ENCODE data around the gene FTH1. TPM values are rescaled to one million over a fixed set of nuclear protein-coding genes. Genes with fewer than 3 reads are reported as not detected.

Gene FTH1
- polyA plus RNA-seq, 1 donor from 2014 or later, result 597 TPM

GRCh38 chr11:61971248-61972111, 4.0 kb upstream of the FTH1 start:
- Histone ChIP-seq H3K79me2 (replicated peaks; ENCODE audit: insufficient read depth, low read length) (peaks cover 5% of the 10 kb centered on the region), H3K9ac (ENCODE audit: low read length) (no peak overlapping the region), H3K4me2 (ENCODE audit: low read length) (no peak overlapping the region), H4K20me1 (ENCODE audit: insufficient read depth) (no peaks in the 10 kb centered on the region), H3K27me3 (ENCODE audit: insufficient read depth, low read depth, low read length) (no peaks in the 10 kb centered on the region), H3K27ac (ENCODE audit: low read length) (no peak overlapping the region), H3K9me3 (ENCODE audit: low read length) (no peaks in the 10 kb centered on the region), H3K36me3 (ENCODE audit: insufficient read depth, low read length) (no peaks in the 10 kb centered on the region), H3K4me3 (ENCODE audit: low read length) (no peak overlapping the region), H3K9me2 (ENCODE audit: insufficient read depth, low read length) (no peaks in the 10 kb centered on the region), H2AFZ (ENCODE audit: low read depth, low read length) (no peak overlapping the region), H3F3A (ENCODE audit: insufficient read depth, low read length, poor library complexity, severe bottlenecking) (no peaks in the 10 kb centered on the region)
- TF ChIP-seq MXI1 (conservative IDR thresholded peaks at IDR 0.05; ENCODE audit: poor library complexity, severe bottlenecking) (no peak), TAF1 (IDR thresholded peaks at IDR 0.05; ENCODE audit: low read depth) (no peak), SMC3 (conservative IDR thresholded peaks at IDR 0.05; ENCODE audit: poor library complexity) (no peak), EP300 (conservative IDR thresholded peaks at IDR 0.05; ENCODE audit: poor library complexity, severe bottlenecking) (no peak), RAD21 (conservative IDR thresholded peaks at IDR 0.05) (no peak), POLR2AphosphoS5 (IDR thresholded peaks at IDR 0.05) (no peak), EZH2 (IDR thresholded peaks at IDR 0.05; ENCODE audit: borderline replicate concordance, insufficient read depth, low read length, poor library complexity, severe bottlenecking) (no peak)
- TF ChIP-seq, protein P1, sequence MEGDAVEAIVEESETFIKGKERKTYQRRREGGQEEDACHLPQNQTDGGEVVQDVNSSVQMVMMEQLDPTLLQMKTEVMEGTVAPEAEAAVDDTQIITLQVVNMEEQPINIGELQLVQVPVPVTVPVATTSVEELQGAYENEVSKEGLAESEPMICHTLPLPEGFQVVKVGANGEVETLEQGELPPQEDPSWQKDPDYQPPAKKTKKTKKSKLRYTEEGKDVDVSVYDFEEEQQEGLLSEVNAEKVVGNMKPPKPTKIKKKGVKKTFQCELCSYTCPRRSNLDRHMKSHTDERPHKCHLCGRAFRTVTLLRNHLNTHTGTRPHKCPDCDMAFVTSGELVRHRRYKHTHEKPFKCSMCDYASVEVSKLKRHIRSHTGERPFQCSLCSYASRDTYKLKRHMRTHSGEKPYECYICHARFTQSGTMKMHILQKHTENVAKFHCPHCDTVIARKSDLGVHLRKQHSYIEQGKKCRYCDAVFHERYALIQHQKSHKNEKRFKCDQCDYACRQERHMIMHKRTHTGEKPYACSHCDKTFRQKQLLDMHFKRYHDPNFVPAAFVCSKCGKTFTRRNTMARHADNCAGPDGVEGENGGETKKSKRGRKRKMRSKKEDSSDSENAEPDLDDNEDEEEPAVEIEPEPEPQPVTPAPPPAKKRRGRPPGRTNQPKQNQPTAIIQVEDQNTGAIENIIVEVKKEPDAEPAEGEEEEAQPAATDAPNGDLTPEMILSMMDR (IDR thresholded peaks at IDR 0.05; ENCODE audit: poor library complexity, severe bottlenecking), result no peak
- TF ChIP-seq, protein P2, sequence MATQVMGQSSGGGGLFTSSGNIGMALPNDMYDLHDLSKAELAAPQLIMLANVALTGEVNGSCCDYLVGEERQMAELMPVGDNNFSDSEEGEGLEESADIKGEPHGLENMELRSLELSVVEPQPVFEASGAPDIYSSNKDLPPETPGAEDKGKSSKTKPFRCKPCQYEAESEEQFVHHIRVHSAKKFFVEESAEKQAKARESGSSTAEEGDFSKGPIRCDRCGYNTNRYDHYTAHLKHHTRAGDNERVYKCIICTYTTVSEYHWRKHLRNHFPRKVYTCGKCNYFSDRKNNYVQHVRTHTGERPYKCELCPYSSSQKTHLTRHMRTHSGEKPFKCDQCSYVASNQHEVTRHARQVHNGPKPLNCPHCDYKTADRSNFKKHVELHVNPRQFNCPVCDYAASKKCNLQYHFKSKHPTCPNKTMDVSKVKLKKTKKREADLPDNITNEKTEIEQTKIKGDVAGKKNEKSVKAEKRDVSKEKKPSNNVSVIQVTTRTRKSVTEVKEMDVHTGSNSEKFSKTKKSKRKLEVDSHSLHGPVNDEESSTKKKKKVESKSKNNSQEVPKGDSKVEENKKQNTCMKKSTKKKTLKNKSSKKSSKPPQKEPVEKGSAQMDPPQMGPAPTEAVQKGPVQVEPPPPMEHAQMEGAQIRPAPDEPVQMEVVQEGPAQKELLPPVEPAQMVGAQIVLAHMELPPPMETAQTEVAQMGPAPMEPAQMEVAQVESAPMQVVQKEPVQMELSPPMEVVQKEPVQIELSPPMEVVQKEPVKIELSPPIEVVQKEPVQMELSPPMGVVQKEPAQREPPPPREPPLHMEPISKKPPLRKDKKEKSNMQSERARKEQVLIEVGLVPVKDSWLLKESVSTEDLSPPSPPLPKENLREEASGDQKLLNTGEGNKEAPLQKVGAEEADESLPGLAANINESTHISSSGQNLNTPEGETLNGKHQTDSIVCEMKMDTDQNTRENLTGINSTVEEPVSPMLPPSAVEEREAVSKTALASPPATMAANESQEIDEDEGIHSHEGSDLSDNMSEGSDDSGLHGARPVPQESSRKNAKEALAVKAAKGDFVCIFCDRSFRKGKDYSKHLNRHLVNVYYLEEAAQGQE (IDR thresholded peaks at IDR 0.05; ENCODE audit: borderline replicate concordance), result no peak

GRCh38 chr11:61969838-61970662, 2.6 kb upstream of the FTH1 start:
- Histone ChIP-seq H3K27ac (ENCODE audit: low read length) (no peak overlapping the region), H2AFZ (ENCODE audit: low read depth, low read length) (no peak overlapping the region), H3K9me3 (ENCODE audit: low read length) (no peaks in the 10 kb centered on the region), H3K9ac (ENCODE audit: low read length) (no peak overlapping the region), H3K27me3 (ENCODE audit: insufficient read depth, low read depth, low read length) (no peaks in the 10 kb centered on the region), H3K4me2 (ENCODE audit: low read length) (no peak overlapping the region), H3F3A (ENCODE audit: insufficient read depth, low read length, poor library complexity, severe bottlenecking) (no peaks in the 10 kb centered on the region), H3K4me3 (ENCODE audit: low read length) (no peak overlapping the region), H3K36me3 (ENCODE audit: insufficient read depth, low read length) (peaks cover 6% of the 10 kb centered on the region), H3K9me2 (ENCODE audit: insufficient read depth, low read length) (no peaks in the 10 kb centered on the region), H4K20me1 (ENCODE audit: insufficient read depth) (no peaks in the 10 kb centered on the region), H3K79me2 (replicated peaks; ENCODE audit: insufficient read depth, low read length) (peaks cover 19% of the 10 kb centered on the region)
- TF ChIP-seq TAF1 (IDR thresholded peaks at IDR 0.05; ENCODE audit: low read depth) (no peak), EZH2 (IDR thresholded peaks at IDR 0.05; ENCODE audit: borderline replicate concordance, insufficient read depth, low read length, poor library complexity, severe bottlenecking) (no peak), MXI1 (conservative IDR thresholded peaks at IDR 0.05; ENCODE audit: poor library complexity, severe bottlenecking) (no peak), RAD21 (conservative IDR thresholded peaks at IDR 0.05) (no peak), EP300 (conservative IDR thresholded peaks at IDR 0.05; ENCODE audit: poor library complexity, severe bottlenecking) (no peak), POLR2AphosphoS5 (IDR thresholded peaks at IDR 0.05) (no peak), SMC3 (conservative IDR thresholded peaks at IDR 0.05; ENCODE audit: poor library complexity) (no peak)
- TF ChIP-seq, protein P1 (IDR thresholded peaks at IDR 0.05; ENCODE audit: poor library complexity, severe bottlenecking), result no peak
- TF ChIP-seq, protein P2 (IDR thresholded peaks at IDR 0.05; ENCODE audit: borderline replicate concordance), result no peak
